Stomach (tissue), 4 donors: ENCODE measurements around the gene TMED8.

Experiments
- CTCF ChIP-seq, 7 experiments: fragments of 450-650 bp in 4 of 7; fragments of 200-600 bp in 3 of 7; sonication (generic) in 3 of 7; IDR thresholded peaks; one replicate each; pipeline ENCODE4 v1.5.1; 2016 to 2019; ENCODE audit warnings: antibody characterized with exemption in 7 of 7, control low read depth in 2 of 7, mild to moderate bottlenecking in 1 of 7
- EP300 ChIP-seq: sonication (generic); formaldehyde crosslinking; IDR thresholded peaks from one replicate; pipeline ENCODE4 v1.6.1; 2017; ENCODE audit warnings: antibody characterized with exemption
- POLR2AphosphoS5 ChIP-seq, 3 donors: sonication (generic); formaldehyde crosslinking; IDR thresholded peaks; one replicate each; pipeline ENCODE4 v1.6.1; 2016; ENCODE audit warnings: antibody characterized with exemption in 3 of 3

DNA sequence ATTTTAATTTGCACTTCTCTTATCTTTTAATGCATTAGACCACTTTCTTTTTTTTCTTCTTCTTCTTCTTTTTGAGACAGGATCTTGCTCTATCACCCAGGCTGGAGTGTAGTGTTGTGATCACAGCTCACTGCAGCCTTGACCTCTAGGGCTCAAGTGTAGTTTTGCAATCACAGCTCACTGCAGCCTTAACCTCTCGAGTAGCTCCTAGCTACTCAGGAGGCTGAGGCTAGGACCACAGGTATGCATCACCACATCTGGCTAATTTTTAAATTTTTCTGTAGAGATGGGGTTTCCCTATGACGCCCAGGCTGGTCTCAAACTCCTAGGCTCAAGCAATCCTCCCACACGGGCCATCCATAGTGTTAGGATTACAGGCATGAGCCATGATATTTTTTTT lies 12.7 kb downstream of the TMED8 start:
- TF ChIP-seq CTCF (IDR thresholded peaks at IDR 0.05) = no peak
- TF ChIP-seq POLR2AphosphoS5 (IDR thresholded peaks at IDR 0.05) = no peak
- TF ChIP-seq EP300 = no peak
